ENCODE data around the gene CLPTM1L. TPM values are rescaled to one million over a fixed set of nuclear protein-coding genes. Genes with fewer than 3 reads are reported as not detected.

The CLPTM1L gene
- total and polyA plus RNA-seq, 2 donors from 2014 or later = 96.6 to 135 TPM

DNA sequence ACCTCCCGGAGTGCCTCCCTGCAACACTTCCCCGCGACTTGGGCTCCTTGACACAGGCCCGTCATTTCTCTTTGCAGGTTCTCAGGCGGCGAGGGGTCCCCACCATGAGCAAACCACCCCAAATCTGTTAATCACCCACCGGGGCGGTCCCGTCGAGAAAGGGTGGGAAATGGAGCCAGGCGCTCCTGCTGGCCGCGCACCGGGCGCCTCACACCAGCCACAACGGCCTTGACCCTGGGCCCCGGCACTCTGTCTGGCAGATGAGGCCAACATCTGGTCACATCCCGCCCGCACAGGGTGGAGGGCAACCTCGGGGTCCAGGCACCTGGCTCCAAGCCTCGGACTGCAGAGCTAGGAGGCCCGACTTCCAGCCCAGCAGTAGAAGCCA is 49.3 kb downstream of the CLPTM1L start:
- Histone ChIP-seq H3K9ac (ENCODE audit: low read length in 3 of 3) (no peak overlapping the region), H3K27me3 (ENCODE audit: control insufficient read depth, insufficient read depth, low read length) (peaks cover 5% of the 10 kb centered on the region), H3K4me1 (ENCODE audit: control insufficient read depth in 2 of 3, insufficient read depth in 2 of 3, low read depth in 1 of 3, low read length in 3 of 3) (peaks cover 0 to 2% (median 0%) of the 10 kb centered on the region in 3 donors), H3K27ac (ENCODE audit: low read depth in 2 of 2, low read length in 2 of 2) (no peak overlapping the region), H3K36me3 (ENCODE audit: control insufficient read depth in 2 of 3, insufficient read depth in 3 of 3, low read length in 3 of 3) (no peaks in the 10 kb centered on the region), H3K4me3 (ENCODE audit: low read length in 3 of 3) (no peak overlapping the region), H3K9me3 (ENCODE audit: control insufficient read depth in 2 of 3, insufficient read depth in 1 of 3, low read length in 3 of 3) (no peaks in the 10 kb centered on the region)
- intact Hi-C loops (cut with DNase I) = no loop called here
- TF ChIP-seq, protein P1, sequence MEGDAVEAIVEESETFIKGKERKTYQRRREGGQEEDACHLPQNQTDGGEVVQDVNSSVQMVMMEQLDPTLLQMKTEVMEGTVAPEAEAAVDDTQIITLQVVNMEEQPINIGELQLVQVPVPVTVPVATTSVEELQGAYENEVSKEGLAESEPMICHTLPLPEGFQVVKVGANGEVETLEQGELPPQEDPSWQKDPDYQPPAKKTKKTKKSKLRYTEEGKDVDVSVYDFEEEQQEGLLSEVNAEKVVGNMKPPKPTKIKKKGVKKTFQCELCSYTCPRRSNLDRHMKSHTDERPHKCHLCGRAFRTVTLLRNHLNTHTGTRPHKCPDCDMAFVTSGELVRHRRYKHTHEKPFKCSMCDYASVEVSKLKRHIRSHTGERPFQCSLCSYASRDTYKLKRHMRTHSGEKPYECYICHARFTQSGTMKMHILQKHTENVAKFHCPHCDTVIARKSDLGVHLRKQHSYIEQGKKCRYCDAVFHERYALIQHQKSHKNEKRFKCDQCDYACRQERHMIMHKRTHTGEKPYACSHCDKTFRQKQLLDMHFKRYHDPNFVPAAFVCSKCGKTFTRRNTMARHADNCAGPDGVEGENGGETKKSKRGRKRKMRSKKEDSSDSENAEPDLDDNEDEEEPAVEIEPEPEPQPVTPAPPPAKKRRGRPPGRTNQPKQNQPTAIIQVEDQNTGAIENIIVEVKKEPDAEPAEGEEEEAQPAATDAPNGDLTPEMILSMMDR (IDR thresholded peaks at IDR 0.05; ENCODE audit: borderline replicate concordance, extremely low read depth, insufficient read depth) = no peak
- FAIRE-seq (no peak), DNase-seq (peak in 1 of 5 donors; percentile 55)

DNA sequence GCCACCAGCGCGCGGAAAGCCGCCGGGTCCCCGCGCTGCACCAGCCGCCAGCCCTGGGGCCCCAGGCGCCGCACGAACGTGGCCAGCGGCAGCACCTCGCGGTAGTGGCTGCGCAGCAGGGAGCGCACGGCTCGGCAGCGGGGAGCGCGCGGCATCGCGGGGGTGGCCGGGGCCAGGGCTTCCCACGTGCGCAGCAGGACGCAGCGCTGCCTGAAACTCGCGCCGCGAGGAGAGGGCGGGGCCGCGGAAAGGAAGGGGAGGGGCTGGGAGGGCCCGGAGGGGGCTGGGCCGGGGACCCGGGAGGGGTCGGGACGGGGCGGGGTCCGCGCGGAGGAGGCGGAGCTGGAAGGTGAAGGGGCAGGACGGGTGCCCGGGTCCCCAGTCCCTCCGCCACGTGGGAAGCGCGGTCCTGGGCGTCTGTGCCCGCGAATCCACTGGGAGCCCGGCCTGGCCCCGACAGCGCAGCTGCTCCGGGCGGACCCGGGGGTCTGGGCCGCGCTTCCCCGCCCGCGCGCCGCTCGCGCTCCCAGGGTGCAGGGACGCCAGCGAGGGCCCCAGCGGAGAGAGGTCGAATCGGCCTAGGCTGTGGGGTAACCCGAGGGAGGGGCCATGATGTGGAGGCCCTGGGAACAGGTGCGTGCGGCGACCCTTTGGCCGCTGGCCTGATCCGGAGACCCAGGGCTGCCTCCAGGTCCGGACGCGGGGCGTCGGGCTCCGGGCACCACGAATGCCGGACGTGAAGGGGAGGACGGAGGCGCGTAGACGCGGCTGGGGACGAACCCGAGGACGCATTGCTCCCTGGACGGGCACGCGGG is 49.9 kb downstream of the CLPTM1L start, which contains the start of gene TERT:
TSS of gene TERT (minus strand) at position 234 of the 815 bp plus-strand sequence. CDS start at position 155, 79 bp downstream.
- Histone ChIP-seq H3K4me1 (ENCODE audit: control insufficient read depth in 2 of 3, insufficient read depth in 2 of 3, low read depth in 1 of 3, low read length in 3 of 3) (peaks cover 0 to 2% (median 0%) of the 10 kb centered on the region in 3 donors), H3K27ac (ENCODE audit: low read depth in 2 of 2, low read length in 2 of 2) (no peak within 1 kb of the TSS), H3K36me3 (ENCODE audit: control insufficient read depth in 2 of 3, insufficient read depth in 3 of 3, low read length in 3 of 3) (no peaks in the 10 kb centered on the region), H3K9ac (ENCODE audit: low read length in 3 of 3) (no peak within 1 kb of the TSS), H3K27me3 (ENCODE audit: control insufficient read depth, insufficient read depth, low read length) (peaks cover 5% of the 10 kb centered on the region), H3K4me3 (ENCODE audit: low read length in 3 of 3) (no peak within 1 kb of the TSS), H3K9me3 (ENCODE audit: control insufficient read depth in 2 of 3, insufficient read depth in 1 of 3, low read length in 3 of 3) (no peaks in the 10 kb centered on the region)
- FAIRE-seq = no peak
- TF ChIP-seq, protein P1 (IDR thresholded peaks at IDR 0.05; ENCODE audit: borderline replicate concordance, extremely low read depth, insufficient read depth) = no peak
- peak; percentile 24 to 80 (median 53) for DNase-seq
- intact Hi-C loops (cut with DNase I) = no loop called here

DNA sequence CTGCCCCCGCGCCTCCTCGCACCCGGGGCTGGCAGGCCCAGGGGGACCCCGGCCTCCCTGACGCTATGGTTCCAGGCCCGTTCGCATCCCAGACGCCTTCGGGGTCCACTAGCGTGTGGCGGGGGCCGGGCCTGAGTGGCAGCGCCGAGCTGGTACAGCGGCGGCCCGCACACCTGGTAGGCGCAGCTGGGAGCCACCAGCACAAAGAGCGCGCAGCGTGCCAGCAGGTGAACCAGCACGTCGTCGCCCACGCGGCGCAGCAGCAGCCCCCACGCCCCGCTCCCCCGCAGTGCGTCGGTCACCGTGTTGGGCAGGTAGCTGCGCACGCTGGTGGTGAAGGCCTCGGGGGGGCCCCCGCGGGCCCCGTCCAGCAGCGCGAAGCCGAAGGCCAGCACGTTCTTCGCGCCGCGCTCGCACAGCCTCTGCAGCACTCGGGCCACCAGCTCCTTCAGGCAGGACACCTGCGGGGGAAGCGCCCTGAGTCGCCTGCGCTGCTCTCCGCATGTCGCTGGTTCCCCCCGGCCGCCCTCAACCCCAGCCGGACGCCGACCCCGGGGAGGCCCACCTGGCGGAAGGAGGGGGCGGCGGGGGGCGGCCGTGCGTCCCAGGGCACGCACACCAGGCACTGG is 50.6 kb downstream of the CLPTM1L start:
- Histone ChIP-seq H3K4me3 (ENCODE audit: low read length in 3 of 3) (no peak overlapping the region), H3K4me1 (ENCODE audit: control insufficient read depth in 2 of 3, insufficient read depth in 2 of 3, low read depth in 1 of 3, low read length in 3 of 3) (peaks cover 0 to 2% (median 0%) of the 10 kb centered on the region in 3 donors), H3K27ac (ENCODE audit: low read depth in 2 of 2, low read length in 2 of 2) (no peak overlapping the region), H3K27me3 (ENCODE audit: control insufficient read depth, insufficient read depth, low read length) (peaks cover 5% of the 10 kb centered on the region), H3K9ac (ENCODE audit: low read length in 3 of 3) (no peak overlapping the region), H3K9me3 (ENCODE audit: control insufficient read depth in 2 of 3, insufficient read depth in 1 of 3, low read length in 3 of 3) (no peaks in the 10 kb centered on the region), H3K36me3 (ENCODE audit: control insufficient read depth in 2 of 3, insufficient read depth in 3 of 3, low read length in 3 of 3) (no peaks in the 10 kb centered on the region)
- intact Hi-C loops (cut with DNase I) = no loop called here
- DNase-seq (peak in 4 of 5 donors; percentile 33 to 70 (median 44)), FAIRE-seq (no peak)
- TF ChIP-seq, protein P1 (IDR thresholded peaks at IDR 0.05; ENCODE audit: borderline replicate concordance, extremely low read depth, insufficient read depth) = no peak

All from kidney (tissue), 14 donors.